Occipital lobe (tissue), 2 donors: ENCODE measurements around the gene SAPCD2. TPM values are rescaled to one million over a fixed set of nuclear protein-coding genes. Genes with fewer than 3 reads are reported as not detected.

ENCODE experiments used
- DNase-seq: peaks from one replicate; lab custom pipeline; 2025; lab: John Stamatoyannopoulos, UW
- total RNA-seq: library from RNA; depleted of rRNA; stranded (reverse); fragments of >200 nt; gene quantifications from one replicate; pipeline ENCODE4 v1.2.3, GENCODE V29; 2014

Gene SAPCD2
- total RNA-seq, 1 donor from 2014 or later = 1.6 TPM

DNA sequence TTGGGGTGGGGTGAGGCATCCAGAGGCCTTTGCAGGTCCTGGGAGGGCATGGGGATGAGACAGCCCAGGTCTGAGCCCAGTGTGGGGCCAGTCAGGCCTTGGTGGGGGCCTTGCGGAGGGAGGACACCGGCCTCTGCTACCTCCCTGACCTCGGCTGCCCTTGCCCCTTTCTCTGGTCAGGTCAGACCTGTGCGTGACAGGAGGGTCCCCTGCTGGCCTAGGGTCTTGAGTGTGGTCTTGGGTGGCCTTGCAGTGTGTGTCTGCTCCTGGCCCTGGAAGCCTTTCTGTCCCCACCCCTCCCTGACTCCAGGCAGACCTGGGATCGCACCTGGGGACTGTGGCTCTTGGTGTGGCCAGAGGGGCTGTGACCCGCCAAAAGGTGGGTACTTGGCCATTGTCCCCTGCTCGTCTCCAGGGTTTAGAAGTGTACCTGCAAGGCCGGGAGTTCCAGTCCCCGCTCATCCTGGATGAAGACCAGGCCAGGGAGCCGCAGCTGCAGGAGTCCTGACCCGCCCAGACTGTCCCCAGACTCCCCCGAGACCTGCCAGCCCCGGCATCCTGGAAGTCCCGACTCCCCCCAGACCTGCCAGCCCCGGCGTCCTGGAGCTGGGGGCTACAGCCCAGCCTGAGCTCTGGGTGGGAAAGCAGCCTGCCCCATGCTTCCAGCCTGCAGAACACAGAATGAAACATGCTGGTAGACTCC lies 12.0 kb upstream of the SAPCD2 start:
- DNase-seq = no peak

DNA sequence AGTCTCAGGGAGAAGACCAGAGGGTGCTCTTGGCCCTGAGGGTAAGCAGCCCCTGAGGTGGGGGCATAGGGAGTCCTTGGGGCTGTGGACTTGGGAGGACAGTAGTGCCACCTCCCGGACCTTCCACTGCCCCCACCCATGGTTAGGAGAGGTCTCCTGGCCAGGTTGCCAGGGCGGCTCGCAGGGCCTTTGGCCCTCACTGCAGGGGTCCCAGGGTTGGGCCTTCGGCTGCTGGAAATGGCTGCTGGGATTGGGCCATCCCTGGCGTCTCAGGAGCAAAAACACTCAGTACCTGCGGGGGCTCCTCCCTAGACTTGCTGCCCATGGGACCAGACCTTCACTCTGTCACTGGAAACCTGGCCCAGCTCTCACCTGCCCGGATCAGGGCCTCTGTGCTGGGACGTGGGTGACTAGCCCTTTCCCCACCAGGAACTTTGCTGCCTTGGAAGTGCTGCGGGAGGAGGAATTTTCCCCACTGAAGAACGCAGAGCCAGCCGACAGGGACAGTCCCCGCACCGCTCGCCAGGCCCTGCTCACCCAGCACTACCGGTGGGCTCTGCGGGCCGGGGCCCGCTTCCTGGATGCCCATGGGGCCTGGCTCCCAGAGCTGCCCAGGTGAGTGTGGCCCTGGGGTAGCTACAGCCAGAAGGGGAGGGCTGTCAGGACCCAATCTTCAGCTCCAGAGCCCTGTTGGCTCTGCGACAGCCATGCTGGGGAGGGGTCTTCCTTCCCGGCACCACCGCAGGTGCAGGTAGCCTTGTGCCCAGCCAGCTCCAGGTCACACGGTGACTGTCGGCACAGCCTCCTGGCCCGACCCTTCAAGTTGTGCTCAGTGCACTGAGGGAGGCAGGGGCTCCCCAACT lies 10.1 kb upstream of the SAPCD2 start:
- no peak for DNase-seq

DNA sequence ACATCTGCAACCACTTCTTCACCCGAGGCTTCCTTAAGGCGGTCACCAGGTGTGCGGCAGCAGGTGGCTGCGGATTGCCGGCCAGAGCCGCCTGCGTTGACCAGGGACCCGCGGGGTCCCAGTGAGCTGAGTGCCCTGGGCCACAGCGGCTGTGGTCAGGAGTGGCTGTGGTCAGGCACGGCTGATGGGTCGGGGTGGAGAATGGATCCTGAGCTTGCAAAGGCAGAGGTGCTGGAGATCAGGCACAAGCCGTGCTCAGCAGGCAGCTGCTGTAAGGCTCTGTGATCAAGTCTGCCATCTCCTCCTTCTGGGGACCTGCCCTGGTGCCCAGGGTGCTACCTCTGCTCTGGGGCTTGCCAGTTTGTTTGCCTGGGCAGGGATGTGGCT lies 9.0 kb upstream of the SAPCD2 start:
- no peak for DNase-seq

DNA sequence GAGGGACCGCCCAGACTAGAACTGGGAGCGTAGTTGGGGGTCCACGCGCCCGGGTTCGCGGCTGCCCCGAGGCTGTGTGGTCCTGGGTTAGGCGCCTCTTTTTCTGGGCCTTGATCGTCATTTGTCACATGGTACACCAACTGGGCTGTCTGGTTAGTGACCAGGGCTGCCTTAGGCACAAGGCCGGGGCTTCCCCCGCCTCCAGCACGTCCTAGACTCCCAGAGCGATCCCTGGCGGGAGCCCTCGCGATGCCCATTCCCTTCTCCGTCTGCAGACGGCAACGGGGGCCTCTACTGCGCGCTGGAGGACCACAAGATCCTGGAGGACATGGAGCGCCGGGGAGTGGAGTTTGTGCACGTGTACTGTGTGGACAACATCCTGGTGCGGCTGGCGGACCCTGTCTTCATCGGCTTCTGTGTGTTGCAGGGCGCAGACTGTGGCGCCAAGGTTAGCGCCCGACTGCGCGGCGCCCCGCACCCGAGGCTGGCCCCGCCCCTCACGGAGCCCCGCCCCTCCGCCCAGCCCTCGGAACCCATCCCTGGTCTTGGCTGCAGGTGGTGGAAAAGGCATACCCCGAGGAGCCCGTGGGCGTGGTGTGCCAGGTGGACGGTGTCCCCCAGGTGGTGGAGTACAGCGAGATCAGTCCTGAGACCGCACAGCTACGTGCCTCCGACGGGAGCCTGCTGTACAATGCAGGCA lies 8.5 kb upstream of the SAPCD2 start:
- DNase-seq = no peak

DNA sequence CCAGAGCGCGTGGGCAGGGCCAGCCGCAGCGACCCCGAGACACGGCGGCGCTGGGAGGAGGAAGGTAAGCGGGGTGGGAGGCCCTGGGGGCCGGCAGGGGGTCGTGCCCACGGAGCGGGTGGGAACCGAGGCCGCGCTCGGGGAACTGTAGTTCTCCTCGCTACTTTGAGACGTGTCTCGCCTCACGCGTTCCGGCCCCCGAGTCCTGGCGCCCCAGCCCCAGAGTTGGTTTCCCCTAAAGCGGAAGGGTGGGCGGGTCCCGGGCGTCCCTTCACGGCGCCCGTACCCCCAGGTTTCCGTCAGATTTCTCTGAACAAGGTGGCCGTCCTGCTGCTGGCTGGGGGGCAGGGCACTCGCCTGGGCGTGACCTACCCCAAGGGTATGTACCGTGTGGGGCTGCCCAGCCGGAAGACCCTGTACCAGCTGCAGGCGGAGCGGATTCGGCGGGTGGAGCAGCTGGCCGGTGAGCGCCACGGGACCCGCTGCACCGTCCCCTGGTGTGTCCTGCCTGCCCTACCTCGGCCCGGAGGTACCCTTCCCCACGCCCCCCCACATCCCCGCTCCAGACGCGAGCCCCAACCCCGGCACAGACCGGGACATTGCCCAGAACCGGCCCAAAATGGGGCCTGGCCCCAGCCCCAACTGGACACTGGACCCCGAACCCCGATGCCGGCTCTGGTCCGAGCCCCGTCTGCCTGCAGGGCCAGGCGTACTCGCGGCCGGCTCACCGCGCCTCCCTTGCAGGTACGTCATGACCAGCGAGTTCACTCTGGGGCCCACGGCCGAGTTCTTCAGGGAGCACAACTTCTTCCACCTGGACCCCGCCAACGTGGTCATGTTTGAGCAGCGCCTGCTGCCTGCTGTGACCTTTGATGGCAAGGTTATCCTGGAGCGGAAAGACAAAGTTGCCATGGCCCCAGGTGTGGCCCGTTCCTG lies 7.7 kb upstream of the SAPCD2 start:
- DNase-seq = no peak

DNA sequence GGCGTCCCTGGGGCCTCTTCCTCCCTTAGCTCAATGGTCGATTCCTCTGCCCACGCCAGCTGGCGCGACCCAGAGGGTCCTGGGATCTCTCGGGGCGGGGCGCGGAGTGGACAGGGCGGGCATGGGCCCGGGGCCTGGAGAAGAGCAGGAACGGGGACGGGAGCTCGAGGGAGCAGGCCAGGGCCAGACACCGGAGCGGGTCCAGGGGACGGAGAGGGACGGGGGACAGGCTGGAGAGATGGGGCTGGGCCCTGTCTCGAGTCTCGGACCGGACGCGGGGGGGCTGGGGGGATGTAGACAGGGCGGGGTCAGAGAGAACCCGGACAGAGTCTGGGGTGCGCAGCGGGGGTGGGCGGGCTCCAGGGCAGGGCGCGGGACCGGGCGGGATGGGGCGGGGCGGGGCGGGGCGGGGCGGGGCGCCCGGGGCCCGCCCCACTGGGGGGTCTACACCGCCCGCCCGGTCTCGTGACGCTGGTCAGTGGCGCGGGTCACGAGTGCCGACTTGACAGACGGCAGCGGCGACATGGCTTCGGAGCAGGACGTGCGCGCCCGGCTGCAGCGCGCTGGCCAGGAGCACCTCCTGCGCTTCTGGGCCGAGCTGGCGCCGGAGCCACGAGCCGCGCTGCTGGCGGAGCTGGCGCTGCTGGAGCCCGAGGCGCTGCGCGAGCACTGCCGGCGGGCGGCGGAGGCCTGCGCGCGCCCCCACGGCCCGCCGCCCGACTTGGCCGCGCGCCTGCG lies 6.8 kb upstream of the SAPCD2 start, which contains the start of gene UAP1L1:
Gene UAP1L1, plus strand, starts transcription at position 508 of the 738 bp plus-strand sequence. Its CDS starts 16 bp downstream, at position 524.
- peak; percentile 77 for DNase-seq

DNA sequence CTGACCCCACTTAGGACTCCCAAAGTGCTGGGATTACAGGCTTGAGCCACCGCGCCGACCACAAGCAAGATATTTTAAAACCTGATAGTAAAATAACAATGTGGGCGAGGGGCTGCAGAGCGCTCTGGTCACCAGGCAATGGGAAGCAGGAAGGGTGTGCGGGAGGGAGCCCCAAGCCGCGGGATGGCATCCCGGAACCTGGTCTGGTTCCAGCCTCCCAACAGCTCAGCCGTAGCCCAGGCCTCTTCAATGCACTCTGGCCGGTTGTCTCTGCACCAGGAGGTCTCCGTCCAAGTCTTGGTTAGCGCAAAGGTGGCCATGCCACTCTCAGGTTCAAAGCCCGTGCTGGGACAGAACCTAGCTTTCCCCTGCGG lies 6.3 kb upstream of the SAPCD2 start:
- no peak for DNase-seq

DNA sequence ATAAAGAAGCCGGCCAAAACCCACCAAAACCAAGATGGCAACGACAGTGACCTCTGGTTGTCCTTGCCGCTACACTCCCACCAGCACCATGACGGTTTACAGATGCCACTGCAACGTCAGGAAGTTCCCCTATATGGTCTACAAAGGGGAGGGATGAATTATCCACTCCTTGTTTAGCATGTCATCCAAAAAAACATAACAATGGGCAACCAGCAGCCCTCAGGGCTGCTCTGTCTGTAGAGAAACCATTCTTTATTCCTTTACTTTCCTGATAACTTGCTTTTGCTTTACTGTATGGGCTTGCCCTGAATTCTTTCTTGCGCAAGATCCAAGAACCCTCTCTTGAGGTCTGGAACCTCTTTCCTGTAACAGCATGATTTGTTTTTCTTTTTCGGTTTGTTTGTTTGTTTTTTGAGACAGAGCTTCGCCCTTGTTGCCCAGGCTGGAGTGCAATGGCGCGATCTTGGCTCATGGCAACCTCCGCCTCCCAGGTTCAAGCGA lies 5.0 kb upstream of the SAPCD2 start:
- no peak for DNase-seq

DNA sequence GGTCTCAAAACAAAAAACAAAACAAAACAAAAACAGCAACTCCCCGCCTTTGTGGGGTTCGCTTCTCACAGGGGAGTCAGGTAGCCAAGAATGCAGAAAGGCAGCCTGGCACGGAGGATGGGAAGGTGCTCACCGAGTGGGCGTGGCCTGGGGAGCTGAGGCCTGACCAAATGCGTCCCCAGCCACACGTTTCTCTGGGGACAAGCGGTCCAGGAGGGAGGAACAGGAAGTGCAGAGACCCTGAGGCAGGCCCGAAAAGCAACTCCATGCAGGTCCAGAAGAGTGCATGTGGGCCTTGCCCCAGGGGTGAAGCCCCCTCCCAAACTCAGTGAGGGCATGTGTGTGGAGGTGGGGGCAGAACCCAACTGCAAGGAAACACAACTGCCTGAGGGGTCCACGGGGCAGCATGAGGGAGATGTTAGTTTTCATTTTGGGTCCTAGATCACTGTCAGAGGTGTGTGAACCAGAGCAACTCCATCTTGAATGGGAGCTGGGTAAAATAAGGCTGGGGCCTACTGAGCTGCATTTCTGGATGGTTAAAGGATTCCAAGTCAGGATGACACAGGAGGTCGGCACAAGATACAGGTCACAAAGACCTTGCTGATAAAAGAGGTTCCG lies 4.4 kb upstream of the SAPCD2 start:
- no peak for DNase-seq

DNA sequence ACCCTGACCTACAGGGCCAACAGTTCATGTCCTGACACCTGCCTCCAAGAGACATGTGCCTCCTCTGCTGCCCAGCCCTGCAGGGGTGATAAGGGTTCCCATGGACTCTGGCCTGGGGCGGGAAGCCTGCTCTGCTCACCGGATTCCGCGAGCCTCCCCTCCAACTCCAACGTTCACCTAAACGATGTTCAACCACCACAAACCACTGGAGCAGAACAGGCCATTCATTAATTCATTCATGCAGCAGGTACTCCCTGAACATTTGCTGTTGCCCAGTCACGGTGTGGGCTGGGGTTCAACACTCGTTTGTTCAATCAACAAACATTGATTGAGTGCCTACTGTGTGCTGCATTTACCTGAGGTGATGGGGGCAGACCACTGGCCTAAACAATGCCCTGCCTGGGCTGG lies 3.6 kb upstream of the SAPCD2 start:
- DNase-seq = no peak

DNA sequence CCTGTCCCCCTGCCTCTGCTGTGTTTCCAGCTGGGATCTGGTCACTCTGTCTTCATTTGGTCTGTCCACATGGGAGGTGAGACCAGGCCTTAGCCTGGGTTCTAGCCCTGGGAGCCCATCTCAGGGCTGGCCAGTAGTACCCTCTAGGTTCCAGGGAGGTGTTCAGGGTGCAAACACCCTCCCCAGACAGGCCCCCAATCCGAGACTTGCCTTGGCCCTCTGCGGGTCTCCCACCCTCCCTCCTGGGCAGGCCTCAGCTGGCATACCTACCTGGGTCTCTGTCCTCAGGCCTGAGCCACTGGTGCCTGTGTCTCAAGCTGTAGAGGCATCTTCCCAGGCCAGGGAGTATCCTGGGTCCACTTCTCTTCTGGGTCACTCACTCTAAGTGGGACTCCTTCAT lies 925 bp upstream of the SAPCD2 start:
- DNase-seq = no peak

DNA sequence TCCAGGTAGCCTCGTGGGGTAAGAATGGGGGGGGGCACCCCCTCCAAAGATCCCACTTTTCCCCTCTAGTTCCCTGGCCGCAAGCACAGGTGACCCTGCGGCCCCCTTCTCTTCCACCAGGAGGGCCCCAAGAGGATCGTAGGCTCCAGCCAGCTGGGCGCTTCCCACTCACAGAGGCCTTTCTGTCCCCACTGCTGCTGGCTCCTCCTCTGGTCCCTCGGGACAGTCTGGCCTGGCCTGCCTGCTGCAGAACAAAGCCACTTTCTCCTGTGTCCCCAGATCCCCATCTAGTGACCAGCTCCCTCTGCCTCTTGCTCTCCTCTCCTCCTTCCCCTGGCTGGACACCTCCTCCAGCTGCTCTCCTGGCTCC lies 534 bp upstream of the SAPCD2 start:
- DNase-seq = peak; percentile 61

DNA sequence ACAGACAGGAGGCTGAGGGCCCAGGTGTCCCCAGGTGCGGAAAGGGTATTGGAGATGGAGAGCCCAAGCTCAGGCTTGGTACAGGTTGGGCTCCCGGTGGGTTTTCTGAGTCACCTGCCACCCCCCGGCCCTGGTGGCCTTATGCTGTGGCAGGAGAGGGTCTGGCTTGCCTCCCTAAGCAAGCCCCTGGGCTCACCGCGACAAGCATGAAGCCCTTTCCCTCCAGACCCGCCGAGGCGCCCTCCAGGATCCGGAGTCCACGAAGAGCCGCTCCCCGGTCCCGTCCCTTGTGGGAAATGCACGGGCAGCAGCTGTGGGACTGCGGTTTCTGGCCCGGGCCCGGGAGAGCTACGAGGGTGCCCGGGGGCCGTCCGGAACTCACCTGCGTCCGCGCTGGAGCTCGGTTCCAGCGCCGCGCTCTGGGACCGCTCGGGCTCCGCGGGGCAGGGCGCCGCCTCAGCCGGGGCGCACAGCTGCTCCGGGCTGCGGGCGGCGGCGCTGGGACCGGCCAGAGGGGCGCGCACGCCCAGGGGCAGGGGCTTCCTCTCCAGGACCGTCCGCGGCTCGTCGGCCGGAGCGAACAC lies 757 bp downstream of the SAPCD2 start:
- DNase-seq = no peak

DNA sequence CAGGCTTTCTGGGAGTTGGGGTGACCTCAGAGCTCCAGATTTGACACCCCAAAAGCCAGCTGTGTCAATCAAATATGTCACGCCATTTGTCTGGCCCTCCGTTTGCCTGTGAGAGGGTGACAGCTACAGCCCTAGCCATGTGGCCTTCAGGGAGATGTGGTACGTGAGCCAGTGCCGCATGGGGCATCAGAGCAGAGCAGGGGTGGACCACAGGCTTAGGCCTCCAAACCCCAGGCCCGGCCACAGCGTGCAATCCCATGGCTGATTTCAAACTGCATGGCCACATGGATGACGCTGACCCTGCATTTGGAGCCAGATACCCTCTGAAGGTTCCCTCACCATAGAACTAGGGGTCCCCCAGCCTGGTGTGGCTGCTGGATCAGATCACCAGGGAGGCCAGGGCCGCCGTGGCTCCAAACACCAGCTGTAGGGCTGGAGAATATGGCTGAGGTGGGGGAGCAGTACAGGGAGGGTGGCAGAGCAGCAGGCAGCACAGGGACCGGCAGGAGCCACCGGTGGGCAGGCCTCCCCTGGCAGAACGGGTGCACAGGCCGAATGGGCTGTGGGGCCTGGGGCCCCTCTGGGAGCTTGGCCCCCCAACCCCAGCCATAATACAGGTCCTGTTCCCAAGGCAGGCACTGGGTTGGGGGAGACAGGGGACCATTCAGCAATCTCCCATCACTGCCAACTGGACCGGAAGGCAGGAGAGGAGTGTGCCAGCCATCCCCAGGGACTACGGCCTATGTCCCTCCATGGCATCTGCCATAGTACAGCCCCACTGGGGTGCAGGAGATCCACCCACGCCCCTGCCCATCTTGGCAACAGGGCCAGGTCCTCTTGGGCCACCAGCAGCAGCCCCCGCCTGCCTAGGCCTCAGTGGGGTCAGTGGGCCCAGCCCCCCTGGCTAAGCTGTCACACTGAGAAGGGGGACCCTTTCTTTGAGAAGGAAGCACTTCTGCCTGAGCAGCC lies 1.5 kb downstream of the SAPCD2 start:
- no peak for DNase-seq

DNA sequence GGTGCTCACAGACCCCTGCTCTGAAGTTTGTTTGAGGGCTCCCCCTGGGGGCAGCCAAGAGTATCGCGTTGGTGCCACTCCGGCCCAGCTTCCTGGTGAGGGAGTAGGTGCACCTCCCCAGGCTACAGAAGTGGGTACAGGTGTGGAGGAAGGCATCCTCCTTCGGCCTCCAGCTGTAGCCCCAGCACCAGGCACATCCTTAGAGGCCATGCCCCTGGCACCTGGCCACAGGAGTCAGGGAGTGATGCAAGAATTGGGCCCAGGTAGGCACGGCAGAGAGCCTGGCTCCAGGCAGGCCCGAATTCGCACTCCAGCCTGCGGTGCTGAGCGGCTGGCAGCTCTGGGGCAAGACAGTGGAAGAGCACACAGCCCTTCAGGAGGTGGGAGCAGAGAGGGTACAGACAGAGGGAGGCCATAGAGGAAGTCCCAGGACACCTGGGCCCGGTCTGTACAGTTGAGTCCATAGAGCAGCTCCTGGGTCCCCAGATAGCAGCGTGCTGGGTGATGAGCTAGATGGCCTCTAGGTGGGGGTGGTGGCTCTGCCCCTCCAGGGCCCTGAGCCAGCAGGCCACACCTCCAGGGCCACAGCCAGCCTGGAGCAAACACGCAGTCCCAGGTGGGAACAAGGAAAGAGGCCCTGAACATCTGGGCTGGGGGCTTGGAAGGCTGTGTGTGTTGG lies 2.4 kb downstream of the SAPCD2 start:
- peak; percentile 47 for DNase-seq

DNA sequence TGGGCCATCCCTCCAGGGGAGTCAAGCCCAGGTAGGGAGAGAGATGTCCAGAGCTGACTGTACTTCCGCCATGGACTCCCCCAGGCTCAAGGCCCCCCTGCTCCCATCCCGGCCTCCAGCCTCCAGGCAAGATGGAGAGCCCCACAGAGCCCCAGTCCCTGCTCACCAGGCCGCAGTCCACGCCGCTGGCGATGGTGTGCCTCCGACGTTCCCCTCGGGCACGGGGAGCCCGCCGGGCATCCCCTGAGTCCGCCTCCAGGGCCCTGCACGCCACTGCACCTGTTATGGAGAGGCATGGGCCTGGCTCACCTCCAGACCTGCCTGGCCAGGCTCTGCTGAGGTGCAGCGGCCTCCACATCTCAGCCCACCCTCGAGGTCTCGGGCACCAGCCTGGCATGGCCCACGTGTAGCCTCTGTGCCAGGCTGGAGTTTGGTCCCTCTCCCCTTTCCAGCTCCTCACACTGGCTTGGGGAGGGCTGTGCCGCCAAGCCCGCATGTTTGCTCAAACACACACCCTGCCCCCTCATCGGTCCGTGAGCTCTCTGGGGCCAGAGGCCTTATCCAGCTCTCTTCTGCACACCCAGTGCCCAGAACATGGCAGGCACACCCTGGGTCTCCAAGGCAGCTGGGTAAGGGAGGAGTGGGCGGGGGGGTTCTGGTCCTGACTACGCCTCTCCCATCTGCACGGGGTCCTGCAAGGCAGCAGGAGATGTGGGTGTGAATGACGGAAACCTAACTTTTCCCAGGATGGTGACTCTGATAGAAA lies 4.1 kb downstream of the SAPCD2 start:
- no peak for DNase-seq
